ENCODE measurements around the gene NDUFC2.

- peak; percentile 97 to 100 (median 99) for TF ChIP-seq CTCF (IDR thresholded peaks at IDR 0.05)
- TF ChIP-seq POLR2A (IDR thresholded peaks at IDR 0.05), result no peak
Observed at GRCh38 chr11:78045851-78046485, 33.7 kb downstream of the NDUFC2 start.
